Left ventricle myocardium superior (tissue), 1 donor: Measurements from ENCODE around the gene PLA2G2E. TPM values are rescaled to one million over a fixed set of nuclear protein-coding genes. Genes with fewer than 3 reads are reported as not detected.
"Not testable (repeated sequence)": the region's sequence is repeated elsewhere in the genome, so short reads cannot be mapped to it uniquely, and the experiment has no call there.

Source experiments
- ATAC-seq: fragments of 200-7000 bp; cut with Tn5 transposase; one replicate; pipeline ENCODE4 v1.9.1; 2020; ENCODE audit warnings: mild to moderate bottlenecking, moderate library complexity
- DNase-seq: peaks from one replicate; pipeline ENCODE4 v3.0.0-alpha.2; 2020
- intact Hi-C: fragments of 100-400 bp; cut with micrococcal nuclease; formaldehyde crosslinking; loops from one replicate; pipeline ENCODE4 v1.11.0; 2022
- total RNA-seq: library from RNA; stranded (reverse); fragmentation: NEBNext Ultra II Directional; extraction: Animal tissue kit (Norgen Biotek cat#: 25700); gene quantifications from one replicate; pipeline ENCODE4 v1.2.1, GENCODE V29; 2021
- donor health status: DM: no; HTN: yes; CAD: no; lungs with severe emphysema.

The PLA2G2E gene
- total RNA-seq, 1 donor from 2014 or later = not detected

DNA sequence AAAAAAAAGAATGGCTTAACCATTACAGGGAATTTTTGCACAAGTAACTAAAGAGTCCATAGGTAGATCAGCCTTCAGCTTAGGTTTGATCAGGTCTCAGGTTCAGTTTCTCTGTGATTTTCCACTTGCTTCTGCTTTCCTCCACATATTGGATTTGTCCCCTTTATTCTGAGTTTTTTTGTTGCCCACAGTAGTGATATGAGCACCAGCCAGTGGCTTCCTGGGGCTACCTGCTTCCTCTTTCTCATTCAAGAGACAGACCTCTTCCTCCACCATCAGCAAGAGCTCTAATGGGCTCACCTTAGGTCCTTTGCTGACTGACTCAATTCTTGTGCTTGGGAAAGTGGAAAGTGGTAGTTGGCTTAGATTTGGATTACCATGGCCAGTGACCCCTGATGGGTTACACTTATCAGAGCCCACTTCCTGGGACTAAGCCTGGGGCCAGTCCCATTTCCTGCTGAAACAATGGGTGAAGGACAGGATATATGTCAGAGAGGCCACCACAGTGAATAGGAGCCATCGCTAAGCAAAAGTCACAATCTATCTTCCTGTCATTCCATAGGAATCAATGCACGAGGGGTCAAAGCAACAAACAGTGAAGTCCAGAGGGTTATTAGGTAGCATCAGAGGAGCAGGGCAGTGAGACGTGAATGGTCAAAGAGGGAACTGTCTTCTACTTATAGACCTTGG lies 12.8 kb upstream of the PLA2G2E start:
- no peak for ATAC-seq

GRCh38 chr1:19934336-19934735 lies 10.9 kb upstream of the PLA2G2E start:
- no peak for ATAC-seq
- intact Hi-C loops = no loop called here
- DNase-seq = no peak

More for the DNA sequence above, 12.8 kb upstream of the PLA2G2E start:
- intact Hi-C loops = no loop called here
- DNase-seq = no peak

GRCh38 chr1:19932866-19933265 lies 9.4 kb upstream of the PLA2G2E start:
- no peak for DNase-seq
- no peak for ATAC-seq
- intact Hi-C loops = no loop called here

GRCh38 chr1:19927130-19927421 lies 3.7 kb upstream of the PLA2G2E start:
- ATAC-seq, DNase-seq, intact Hi-C loops: not testable (repeated sequence)

GRCh38 chr1:19926296-19927129 lies 3.1 kb upstream of the PLA2G2E start:
- DNase-seq = no peak
- no peak for ATAC-seq
- intact Hi-C loops = no loop called here

DNA sequence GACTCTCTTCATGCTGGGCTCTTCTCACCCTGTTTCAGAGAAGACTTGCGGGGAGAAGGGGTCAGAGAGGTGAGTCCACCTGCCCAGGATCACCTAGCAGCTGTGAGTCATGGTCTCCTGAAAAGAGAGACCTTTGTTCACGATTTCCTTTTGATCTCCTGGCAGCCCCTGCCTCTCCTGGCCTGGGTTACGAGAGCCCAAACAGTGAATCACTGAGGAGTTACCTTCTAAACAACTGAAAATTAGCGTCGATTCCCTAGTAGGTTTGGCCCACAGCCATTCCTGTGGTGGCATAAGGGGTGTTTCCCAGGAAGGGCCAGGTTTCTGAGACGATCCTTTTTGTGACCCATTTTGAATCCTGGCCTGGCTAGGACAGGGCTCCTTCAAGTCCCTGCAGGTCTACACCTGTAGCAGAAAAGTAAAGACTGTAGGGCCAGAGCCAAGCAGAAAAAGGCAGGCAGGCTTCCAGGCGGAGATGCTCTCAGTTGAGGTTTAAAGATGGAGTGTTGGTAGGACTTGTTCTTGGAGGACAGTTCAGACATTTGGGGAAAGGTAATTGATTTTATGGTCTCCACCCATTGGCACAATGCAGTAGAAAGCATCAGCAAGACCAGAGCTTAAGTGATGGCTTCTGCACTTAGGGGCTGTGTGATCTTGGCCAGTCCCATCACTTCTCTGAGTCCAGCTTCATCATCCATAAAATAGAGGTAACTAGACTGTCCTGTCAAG lies 2.1 kb upstream of the PLA2G2E start:
- no peak for DNase-seq
- no peak for ATAC-seq

DNA sequence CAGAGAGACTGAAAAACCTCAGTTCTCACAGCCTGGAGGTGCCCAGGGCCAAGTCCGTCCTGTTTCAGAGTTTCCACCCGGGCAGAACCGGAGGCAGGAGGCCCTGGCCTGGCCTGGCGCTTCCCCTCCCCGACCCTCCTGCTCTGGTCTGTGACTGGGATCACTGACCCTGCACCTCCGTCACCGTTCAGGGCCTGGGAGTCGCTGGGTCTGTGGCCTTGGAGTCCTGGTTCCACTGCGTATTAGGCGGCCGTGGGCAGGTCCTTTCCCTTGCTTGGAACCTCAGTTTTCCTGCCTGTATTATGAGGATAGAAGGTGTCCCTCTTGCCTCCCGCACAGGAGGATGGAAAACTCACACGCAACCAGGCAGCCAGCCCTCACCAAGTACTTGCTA lies 533 bp upstream of the PLA2G2E start:
- intact Hi-C loops = loop anchor here (5.0 kb wide), 1 partner anchor 233 kb away; no protein-coding TSS in a partner anchor
- DNase-seq = no peak
- no peak for ATAC-seq

More for the DNA sequence above, 2.1 kb upstream of the PLA2G2E start:
- intact Hi-C loops = no loop called here

DNA sequence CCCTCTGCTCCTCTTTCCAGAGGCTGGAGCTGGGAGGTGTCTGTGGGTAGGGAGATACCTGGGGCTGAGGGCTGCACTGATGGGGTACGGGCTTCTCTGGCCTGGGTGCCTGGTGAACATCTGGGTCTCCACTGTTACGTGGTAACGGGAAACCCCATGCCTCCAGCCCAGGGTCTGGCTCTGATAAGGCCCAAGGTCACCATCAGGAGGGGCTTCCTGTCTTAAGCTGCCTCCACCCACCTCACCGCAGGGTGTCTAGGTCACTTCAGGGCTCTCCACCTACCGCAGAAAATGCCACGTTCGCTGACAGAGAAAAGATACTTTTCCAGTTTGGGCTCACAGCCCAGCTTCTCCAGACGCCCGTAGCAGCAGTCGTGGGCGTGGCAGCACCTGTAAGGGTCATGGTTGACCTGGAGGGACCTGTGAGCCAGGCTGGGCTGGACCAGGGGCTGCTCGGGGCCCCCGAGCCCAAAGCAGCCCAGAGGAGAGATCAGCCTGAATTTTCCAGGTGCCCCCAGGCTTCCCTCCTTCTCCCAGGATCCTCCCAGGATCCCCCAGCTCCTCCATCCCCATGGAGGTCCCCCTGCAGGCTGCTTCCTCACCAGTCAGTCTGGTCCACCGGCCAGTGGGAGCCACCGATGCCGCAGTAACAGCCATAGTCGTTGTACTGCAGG lies 1.3 kb downstream of the PLA2G2E start:
- no peak for ATAC-seq
- intact Hi-C loops = loop anchor here (5.0 kb wide), 1 partner anchor 235 kb away; no protein-coding TSS in a partner anchor
- no peak for DNase-seq

DNA sequence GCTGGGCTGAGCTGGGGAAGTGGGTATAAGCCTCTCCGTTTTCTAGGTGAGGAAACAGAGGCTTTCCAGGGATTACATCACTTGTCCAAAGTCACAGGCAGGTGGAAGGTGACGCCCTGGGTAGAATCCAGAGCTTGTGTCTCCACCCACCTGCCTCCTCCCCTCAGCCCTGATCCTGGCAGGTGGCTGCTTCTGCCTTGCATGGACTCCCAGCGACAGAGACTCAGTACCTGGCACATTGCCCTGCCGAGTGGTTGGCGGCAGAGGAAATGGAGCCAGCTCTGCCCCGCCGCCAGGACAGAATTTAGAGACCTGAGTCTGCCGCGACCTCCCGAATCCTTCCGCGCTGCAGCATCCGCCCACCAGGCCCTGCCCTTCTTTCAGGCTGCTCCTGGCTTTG lies 2.1 kb downstream of the PLA2G2E start:
- ATAC-seq = no peak

DNA sequence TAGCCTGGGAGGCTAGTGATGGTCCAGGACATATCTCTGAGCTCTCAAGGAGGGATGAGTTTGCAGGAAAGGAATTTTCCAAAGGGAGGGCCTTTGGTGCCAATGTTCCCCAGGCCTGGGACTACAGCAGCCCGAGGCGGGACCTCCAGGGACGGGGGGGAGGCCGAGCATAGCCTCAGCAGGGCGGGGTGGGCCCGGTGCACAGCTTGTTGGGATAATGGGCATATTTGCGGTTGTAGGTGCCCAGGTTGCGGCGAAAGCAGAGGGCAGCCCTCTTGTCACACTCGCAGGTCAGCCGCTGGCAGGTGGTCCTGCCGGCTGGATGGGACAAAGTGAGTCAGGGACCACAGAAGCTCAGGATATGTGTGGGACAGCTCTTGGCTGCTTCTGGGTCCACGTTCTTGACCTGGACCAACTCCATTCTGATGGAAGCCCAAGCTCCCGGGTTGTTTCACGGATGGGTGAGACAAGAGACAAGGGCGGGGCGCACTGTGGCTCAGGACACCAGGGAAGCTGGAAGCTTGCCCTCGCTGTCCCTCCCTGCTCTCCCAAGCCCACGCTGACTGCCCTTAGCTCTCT lies 3.2 kb downstream of the PLA2G2E start:
- intact Hi-C loops = loop anchor here (5.0 kb wide), 1 partner anchor 237 kb away; no protein-coding TSS in a partner anchor
- DNase-seq (no peak), ATAC-seq (no peak)

More for the DNA sequence above, 2.1 kb downstream of the PLA2G2E start:
- intact Hi-C loops = loop anchor here (5.0 kb wide), 1 partner anchor 236 kb away; no protein-coding TSS in a partner anchor
- DNase-seq = no peak

GRCh38 chr1:19918057-19918456 lies 5.4 kb downstream of the PLA2G2E start:
- DNase-seq (peak; percentile 84), ATAC-seq (peak; percentile 83)
- intact Hi-C loops = loop anchor here (10.0 kb wide), 1 partner anchor 577 kb away; no protein-coding TSS in a partner anchor

DNA sequence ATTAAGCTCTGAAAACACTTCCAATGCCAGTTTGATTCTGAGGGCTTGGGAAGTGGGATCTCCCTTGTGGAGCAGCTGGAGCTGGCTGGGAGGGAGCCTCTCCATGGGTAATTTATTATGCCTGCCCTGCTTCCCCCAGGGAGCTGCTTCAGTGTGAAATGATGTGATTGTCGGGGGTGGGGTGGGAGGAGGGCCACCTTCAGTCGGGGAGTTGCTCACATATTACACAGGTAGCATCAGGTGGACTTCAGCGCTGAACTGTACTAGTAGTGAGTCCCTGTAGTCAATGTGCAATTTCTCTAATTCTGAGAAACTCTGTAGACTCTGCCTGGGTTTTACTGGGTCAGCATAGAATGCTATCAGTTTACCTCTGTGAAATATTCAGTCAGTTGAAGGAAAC lies 12.8 kb downstream of the PLA2G2E start:
- ATAC-seq (no peak), DNase-seq (no peak)
- intact Hi-C loops = loop anchor here (10.0 kb wide), 1 partner anchor 584 kb away; no protein-coding TSS in a partner anchor

- no peak for ATAC-seq
- no peak for DNase-seq
- intact Hi-C loops = loop anchor here (10.0 kb wide), 1 partner anchor 585 kb away; no protein-coding TSS in a partner anchor
Measured at GRCh38 chr1:19909971-19910370, 13.4 kb downstream of the PLA2G2E start.

GRCh38 chr1:19909392-19909791 lies 14.0 kb downstream of the PLA2G2E start:
- no peak for DNase-seq
- intact Hi-C loops = no loop called here
- no peak for ATAC-seq

- DNase-seq (no peak), ATAC-seq (no peak)
- intact Hi-C loops = no loop called here
Measured at GRCh38 chr1:19907456-19907855, 16.0 kb downstream of the PLA2G2E start.

DNA sequence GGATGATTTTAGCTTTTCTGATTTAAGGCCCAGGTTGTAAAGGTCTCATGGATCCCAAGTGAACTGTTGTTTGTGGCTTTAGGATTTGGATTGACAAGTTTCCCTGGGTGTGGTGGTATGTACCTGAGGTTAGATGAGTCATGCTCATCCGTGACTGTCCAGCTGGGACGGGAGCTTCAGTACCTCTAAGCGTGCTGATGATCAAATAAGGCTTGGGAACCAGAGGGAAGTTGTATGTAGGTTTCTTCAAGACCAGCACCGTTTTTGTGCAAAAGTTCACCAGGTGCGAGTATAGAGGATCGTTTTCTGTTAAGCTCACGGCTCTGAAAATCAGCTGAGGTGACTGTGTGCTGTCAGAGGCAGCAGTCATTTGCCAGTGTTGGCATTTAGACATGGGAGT lies 19.8 kb downstream of the PLA2G2E start:
- intact Hi-C loops = no loop called here
- ATAC-seq = no peak
- no peak for DNase-seq

DNA sequence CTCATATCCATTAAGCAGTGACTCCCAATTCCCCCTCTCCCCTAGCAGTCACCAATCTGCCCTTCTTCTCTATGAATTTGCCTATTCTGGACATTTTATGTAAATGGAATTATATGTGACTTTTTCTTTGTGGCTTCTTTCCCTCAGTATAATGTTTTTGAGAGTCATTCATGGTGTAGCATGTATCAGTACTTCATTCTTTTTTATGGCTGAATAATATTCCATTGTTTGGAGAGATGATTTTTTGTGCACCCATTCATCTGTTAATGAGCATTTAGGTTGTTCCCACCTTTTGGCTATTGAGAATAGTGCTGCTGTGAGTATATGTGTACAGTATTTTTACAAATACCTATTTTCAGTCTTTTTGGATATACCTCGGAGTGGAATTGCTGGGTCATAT lies 21.8 kb downstream of the PLA2G2E start:
- ATAC-seq (no peak), DNase-seq (no peak)
- intact Hi-C loops = no loop called here

- no peak for ATAC-seq
- no peak for DNase-seq
- intact Hi-C loops = no loop called here
Measured at GRCh38 chr1:19894218-19894617, 29.2 kb downstream of the PLA2G2E start.

DNA sequence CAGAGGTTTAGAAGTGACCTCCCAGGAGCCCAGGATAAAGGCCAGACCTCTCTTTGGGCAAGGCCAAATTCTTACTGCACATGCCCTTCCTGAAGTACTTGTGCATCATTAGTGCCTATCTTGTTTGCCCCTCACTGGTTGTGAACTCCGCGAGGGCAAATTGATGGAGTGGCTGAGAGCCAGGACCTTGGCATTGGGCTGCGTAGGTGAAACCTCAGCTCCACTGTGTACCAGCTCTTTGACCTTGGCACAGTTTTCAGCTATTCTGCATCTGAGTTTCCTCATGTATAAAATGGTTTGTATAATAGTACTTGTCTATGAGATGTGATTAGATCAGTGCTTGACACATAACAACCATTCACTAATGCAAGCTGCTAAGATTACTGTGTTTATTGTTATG lies 29.7 kb downstream of the PLA2G2E start:
- intact Hi-C loops = no loop called here
- DNase-seq (no peak), ATAC-seq (no peak)
